MCF 10A (cell line): ENCODE results near the gene CEP128. TPM values are rescaled to one million over a fixed set of nuclear protein-coding genes. Genes with fewer than 3 reads are reported as not detected.

ENCODE experiments used
- BruUV-seq: library from RNA; stranded (reverse); fragments of 400-500 nt; replicated peaks from 2 replicates; lab custom pipeline; 2021; lab: Mats Ljungman, UMichigan
- CTCF ChIA-PET: fragments of 300-600 bp; sonication (Branson Sonifier 250); formaldehyde crosslinking; extraction: SDS; loops from one replicate; lab custom pipeline; 2021; ENCODE audit warnings: antibody characterized with exemption, inconsistent platforms; lab: Yijun Ruan, JAX
- POLR2A ChIA-PET: fragments of 300-600, 350-650 bp; sonication (Branson Sonifier 250); formaldehyde crosslinking; extraction: SDS; loops from one replicate; lab custom pipeline; 2020; ENCODE audit warnings: antibody characterized with exemption, inconsistent platforms; lab: Yijun Ruan, JAX
- DNase-seq: peaks from one replicate; pipeline ENCODE4 v3.0.0-alpha.2; 2018; ENCODE audit not compliant: unreplicated experiment
- H3K27ac Mint-ChIP-seq: one replicate; pipeline ENCODE4 v1.8.0; 2022; ENCODE audit warnings: mild to moderate bottlenecking, low read depth, mixed read lengths; ENCODE audit not compliant: unreplicated experiment
- H3K27me3 Mint-ChIP-seq: one replicate; pipeline ENCODE4 v1.8.0; 2022; ENCODE audit warnings: mixed read lengths; ENCODE audit not compliant: insufficient read depth, unreplicated experiment
- H3K36me3 Mint-ChIP-seq: one replicate; pipeline ENCODE4 v1.8.0; 2022; ENCODE audit warnings: mild to moderate bottlenecking, moderate library complexity, mixed read lengths; ENCODE audit not compliant: insufficient read depth, unreplicated experiment
- H3K4me1 Mint-ChIP-seq: one replicate; pipeline ENCODE4 v1.8.0; 2022; ENCODE audit warnings: mixed read lengths; ENCODE audit not compliant: insufficient read depth, unreplicated experiment
- H3K4me3 Mint-ChIP-seq: one replicate; pipeline ENCODE4 v1.8.0; 2022; ENCODE audit warnings: mild to moderate bottlenecking, moderate library complexity, mixed read lengths; ENCODE audit not compliant: unreplicated experiment
- H3K9me3 Mint-ChIP-seq: one replicate; pipeline ENCODE4 v1.8.0; 2022; ENCODE audit warnings: mixed read lengths; ENCODE audit not compliant: unreplicated experiment
- CTCF ChIP-seq: fragments of 200-600 bp; IDR thresholded peaks from one replicate; pipeline ENCODE4 v1.8.0; 2022; ENCODE audit warnings: antibody characterized with exemption, mild to moderate bottlenecking; ENCODE audit not compliant: unreplicated experiment
- intact Hi-C: fragments of 100-400 bp; cut with micrococcal nuclease; formaldehyde crosslinking; loops from 2 replicates; pipeline ENCODE4 v1.14.1; 2022
- total RNA-seq: library from RNA; stranded (reverse); gene quantifications from 2 replicates; pipeline ENCODE4 v1.2.3, GENCODE V29; 2022

Gene CEP128
- total RNA-seq, 1 experiment from 2014 or later, result 12.5 TPM

- peaks cover 17% of the 10 kb centered on the region for H3K4me1 Mint-ChIP-seq
- ChIA-PET CTCF (no interaction called here), POLR2A (no interaction called here)
- intact Hi-C loops, result no loop called here
- H3K27me3 Mint-ChIP-seq, result no peaks in the 10 kb centered on the region
- DNase-seq, result no peak
- H3K4me3 Mint-ChIP-seq, result no peak overlapping the region
- H3K9me3 Mint-ChIP-seq, result peaks cover 7% of the 10 kb centered on the region
- no peaks in the 10 kb centered on the region for H3K36me3 Mint-ChIP-seq
- no peak for TF ChIP-seq CTCF
- H3K27ac Mint-ChIP-seq, result peak overlapping the region; percentile 64
- BruUV-seq, result no TSS peak
Measured at GRCh38 chr14:80620434-80620833, 321.1 kb downstream of the CEP128 start.

- POLR2A ChIA-PET, result interaction anchor here (0.9 kb wide), 1 partner anchor 10 kb away, joined by 3 read pairs; no protein-coding TSS in a partner anchor
- no peak for TF ChIP-seq CTCF
- no peak overlapping the region for H3K27ac Mint-ChIP-seq
- no TSS peak for BruUV-seq
- no peaks in the 10 kb centered on the region for H3K9me3 Mint-ChIP-seq
- H3K4me1 Mint-ChIP-seq, result peaks cover 17% of the 10 kb centered on the region
- H3K27me3 Mint-ChIP-seq, result no peaks in the 10 kb centered on the region
- H3K4me3 Mint-ChIP-seq, result no peak overlapping the region
- DNase-seq, result no peak
- intact Hi-C loops, result no loop called here
- H3K36me3 Mint-ChIP-seq, result no peaks in the 10 kb centered on the region
- CTCF ChIA-PET, result interaction anchor here (0.9 kb wide), 1 partner anchor 32 kb away, joined by 3 read pairs; no protein-coding TSS in a partner anchor
Measured at GRCh38 chr14:80618751-80619329, 322.7 kb downstream of the CEP128 start.

GRCh38 chr14:80615831-80616230 is 325.7 kb downstream of the CEP128 start:
- ChIA-PET POLR2A (no interaction called here), CTCF (no interaction called here)
- no peak overlapping the region for H3K27ac Mint-ChIP-seq
- H3K27me3 Mint-ChIP-seq, result no peaks in the 10 kb centered on the region
- intact Hi-C loops, result no loop called here
- TF ChIP-seq CTCF, result no peak
- H3K4me1 Mint-ChIP-seq, result peaks cover 9% of the 10 kb centered on the region
- no TSS peak for BruUV-seq
- DNase-seq, result no peak
- H3K9me3 Mint-ChIP-seq, result no peaks in the 10 kb centered on the region
- H3K36me3 Mint-ChIP-seq, result no peaks in the 10 kb centered on the region
- no peak overlapping the region for H3K4me3 Mint-ChIP-seq

- no peak for TF ChIP-seq CTCF
- CTCF ChIA-PET, result interaction anchor here (0.6 to 0.7 kb wide), 2 partner anchors 13 to 459 kb away, joined by 3 to 4 read pairs; no protein-coding TSS in a partner anchor
Measured at GRCh38 chr14:80609055-80609454, 332.5 kb downstream of the CEP128 start.

More at GRCh38 chr14:80609055-80609454, 332.5 kb downstream of the CEP128 start:
- DNase-seq, result no peak
- BruUV-seq, result no TSS peak
- POLR2A ChIA-PET, result interaction anchor here (1.2 kb wide), 1 partner anchor 9 kb away, joined by 3 read pairs; no protein-coding TSS in a partner anchor
- no peaks in the 10 kb centered on the region for H3K27me3 Mint-ChIP-seq
- intact Hi-C loops, result no loop called here
- no peaks in the 10 kb centered on the region for H3K9me3 Mint-ChIP-seq
- H3K4me1 Mint-ChIP-seq, result no peaks in the 10 kb centered on the region
- no peak overlapping the region for H3K4me3 Mint-ChIP-seq
- no peaks in the 10 kb centered on the region for H3K36me3 Mint-ChIP-seq
- H3K27ac Mint-ChIP-seq, result no peak overlapping the region
